Activated B cell treated with CpG ODN at 0.5 μM for 24 hours (primary cell): Measurements from ENCODE around the gene GABARAP. TPM values are rescaled to one million over a fixed set of nuclear protein-coding genes. Genes with fewer than 3 reads are reported as not detected.
A peak's percentile ranks its signal among the peaks of the same experiment; 100 is the strongest.

Source experiments
- ATAC-seq: fragments of 200-7000 bp; cut with Tn5 transposase; one replicate; pipeline ENCODE4 v1.10.0; 2021; ENCODE audit warnings: low read depth, mild to moderate bottlenecking, moderate library complexity
- CTCF ChIA-PET: fragments of 350-600 bp; sonication (Branson Sonifier 250); formaldehyde crosslinking; loops from one replicate; lab custom pipeline; 2021; ENCODE audit warnings: antibody characterized with exemption; lab: Charles Lee
- POLR2A ChIA-PET: fragments of 350-600 bp; sonication (Branson Sonifier 250); formaldehyde crosslinking; loops from one replicate; lab custom pipeline; 2021; ENCODE audit warnings: antibody characterized with exemption; lab: Charles Lee
- DNase-seq: peaks from one replicate; pipeline ENCODE4 v3.0.0; 2022
- H3K27ac Mint-ChIP-seq: one replicate; pipeline ENCODE4 v1.8.0; 2020; ENCODE audit warnings: mixed read lengths
- H3K27me3 Mint-ChIP-seq: one replicate; pipeline ENCODE4 v1.8.0; 2021; ENCODE audit warnings: mixed read lengths
- H3K36me3 Mint-ChIP-seq: one replicate; pipeline ENCODE4 v1.8.0; 2021; ENCODE audit warnings: low read depth, mixed read lengths
- H3K4me1 Mint-ChIP-seq: one replicate; pipeline ENCODE4 v1.8.0; 2021; ENCODE audit warnings: mixed read lengths
- H3K4me3 Mint-ChIP-seq: one replicate; pipeline ENCODE4 v1.8.0; 2020; ENCODE audit warnings: mild to moderate bottlenecking, mixed read lengths
- H3K9me3 Mint-ChIP-seq: one replicate; pipeline ENCODE4 v1.8.0; 2020; ENCODE audit warnings: mixed read lengths
- intact Hi-C: fragments of 100-400 bp; cut with micrococcal nuclease; formaldehyde crosslinking; loops from one replicate; pipeline ENCODE4 v1.15.1; 2024
- total RNA-seq: library from RNA; stranded (reverse); gene quantifications from 2 replicates; pipeline ENCODE4 v1.2.3, GENCODE V29; 2022
- TF ChIP-seq, protein P1 (sequence below): fragments of 200-600 bp; IDR thresholded peaks from one replicate; pipeline ENCODE4 v1.8.0; 2022; ENCODE audit warnings: antibody characterized with exemption, mild to moderate bottlenecking

Gene GABARAP
- total RNA-seq, 1 donor from 2014 or later, result 291 TPM

- no peak overlapping the region for H3K27ac Mint-ChIP-seq
- no peaks in the 10 kb centered on the region for H3K36me3 Mint-ChIP-seq
- ATAC-seq, result no peak
- CTCF ChIA-PET, result interaction anchor here (1.6 kb wide), 1 partner anchor 11 kb away, joined by 5 read pairs; no protein-coding TSS in a partner anchor
- TF ChIP-seq, protein P1, sequence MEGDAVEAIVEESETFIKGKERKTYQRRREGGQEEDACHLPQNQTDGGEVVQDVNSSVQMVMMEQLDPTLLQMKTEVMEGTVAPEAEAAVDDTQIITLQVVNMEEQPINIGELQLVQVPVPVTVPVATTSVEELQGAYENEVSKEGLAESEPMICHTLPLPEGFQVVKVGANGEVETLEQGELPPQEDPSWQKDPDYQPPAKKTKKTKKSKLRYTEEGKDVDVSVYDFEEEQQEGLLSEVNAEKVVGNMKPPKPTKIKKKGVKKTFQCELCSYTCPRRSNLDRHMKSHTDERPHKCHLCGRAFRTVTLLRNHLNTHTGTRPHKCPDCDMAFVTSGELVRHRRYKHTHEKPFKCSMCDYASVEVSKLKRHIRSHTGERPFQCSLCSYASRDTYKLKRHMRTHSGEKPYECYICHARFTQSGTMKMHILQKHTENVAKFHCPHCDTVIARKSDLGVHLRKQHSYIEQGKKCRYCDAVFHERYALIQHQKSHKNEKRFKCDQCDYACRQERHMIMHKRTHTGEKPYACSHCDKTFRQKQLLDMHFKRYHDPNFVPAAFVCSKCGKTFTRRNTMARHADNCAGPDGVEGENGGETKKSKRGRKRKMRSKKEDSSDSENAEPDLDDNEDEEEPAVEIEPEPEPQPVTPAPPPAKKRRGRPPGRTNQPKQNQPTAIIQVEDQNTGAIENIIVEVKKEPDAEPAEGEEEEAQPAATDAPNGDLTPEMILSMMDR, result no peak
- POLR2A ChIA-PET, result interaction anchor here (0.5 to 1.0 kb wide), 2 partner anchors 20 to 22 kb away, joined by 3 to 12 read pairs; partner anchors contain the start of gene EIF5A
- H3K4me3 Mint-ChIP-seq, result no peak overlapping the region
- H3K4me1 Mint-ChIP-seq, result peaks cover 10% of the 10 kb centered on the region
- intact Hi-C loops, result no loop called here
- H3K9me3 Mint-ChIP-seq, result no peaks in the 10 kb centered on the region
- no peak for DNase-seq
- H3K27me3 Mint-ChIP-seq, result peaks cover 39% of the 10 kb centered on the region
These were observed 43.4 kb upstream of the GABARAP start for GRCh38 chr17:7285679-7286078.

- POLR2A ChIA-PET, result no interaction called here
- intact Hi-C loops, result loop anchor here (5.0 kb wide), 1 partner anchor 238 kb away; no protein-coding TSS in a partner anchor
- no peaks in the 10 kb centered on the region for H3K9me3 Mint-ChIP-seq
- CTCF ChIA-PET, result interaction anchor here (4.5 kb wide), 1 partner anchor 11 kb away, joined by 38 read pairs; no protein-coding TSS in a partner anchor
- H3K4me3 Mint-ChIP-seq, result no peak overlapping the region
- H3K4me1 Mint-ChIP-seq, result peaks cover 14% of the 10 kb centered on the region
- TF ChIP-seq, protein P1, result no peak
- H3K27me3 Mint-ChIP-seq, result peaks cover 35% of the 10 kb centered on the region
- H3K36me3 Mint-ChIP-seq, result no peaks in the 10 kb centered on the region
- H3K27ac Mint-ChIP-seq, result no peak overlapping the region
- ATAC-seq, result no peak
- DNase-seq, result no peak
These were observed 42.7 kb upstream of the GABARAP start for GRCh38 chr17:7284911-7285310.

- ATAC-seq (no peak), DNase-seq (no peak)
- TF ChIP-seq, protein P1, result no peak
- H3K27ac Mint-ChIP-seq, result no peak overlapping the region
- intact Hi-C loops, result loop anchor here (5.0 kb wide), 1 partner anchor 236 kb away; no protein-coding TSS in a partner anchor
- H3K36me3 Mint-ChIP-seq, result no peaks in the 10 kb centered on the region
- CTCF ChIA-PET, result interaction anchor here (1.0 to 4.5 kb wide), 3 partner anchors 13 to 277 kb away, joined by 3 to 38 read pairs (median 4); no protein-coding TSS in a partner anchor
- H3K4me3 Mint-ChIP-seq, result no peak overlapping the region
- peaks cover 33% of the 10 kb centered on the region for H3K27me3 Mint-ChIP-seq
- no peaks in the 10 kb centered on the region for H3K9me3 Mint-ChIP-seq
- POLR2A ChIA-PET, result interaction anchor here (1.3 kb wide), 1 partner anchor 403 kb away, joined by 4 read pairs; the partner anchor contains the start of gene TP53
- peaks cover 14% of the 10 kb centered on the region for H3K4me1 Mint-ChIP-seq
These were observed 41.4 kb upstream of the GABARAP start for GRCh38 chr17:7283471-7284216.

GRCh38 chr17:7282752-7283321, 40.6 kb upstream of the GABARAP start:
- ChIA-PET CTCF (interaction anchor here (1.0 to 4.5 kb wide), 4 partner anchors 13 to 278 kb away, joined by 3 to 38 read pairs (median 6); no protein-coding TSS in a partner anchor), POLR2A (interaction anchor here (1.0 to 2.2 kb wide), 5 partner anchors 47 to 404 kb away, joined by 4 to 9 read pairs (median 5); partner anchors contain the start of genes ACAP1, NEURL4 and TP53)
- peaks cover 14% of the 10 kb centered on the region for H3K4me1 Mint-ChIP-seq
- intact Hi-C loops, result loop anchor here (5.0 kb wide), 1 partner anchor 236 kb away; no protein-coding TSS in a partner anchor
- no peaks in the 10 kb centered on the region for H3K36me3 Mint-ChIP-seq
- no peaks in the 10 kb centered on the region for H3K9me3 Mint-ChIP-seq
- H3K27me3 Mint-ChIP-seq, result peaks cover 27% of the 10 kb centered on the region
- H3K4me3 Mint-ChIP-seq, result peak overlapping the region; percentile 19
- TF ChIP-seq, protein P1, result no peak
- peak overlapping the region; percentile 50 for H3K27ac Mint-ChIP-seq
- DNase-seq (no peak), ATAC-seq (no peak)
